Measurements from ENCODE around the gene THBS2. TPM values are rescaled to one million over a fixed set of nuclear protein-coding genes. Genes with fewer than 3 reads are reported as not detected.
A peak's percentile ranks its signal among the peaks of the same experiment; 100 is the strongest.
"Not testable (repeated sequence)": the region's sequence is repeated elsewhere in the genome, so short reads cannot be mapped to it uniquely, and the experiment has no call there.

THBS2 gene
- total RNA-seq, 1 donor from 2014 or later = not detected

DNA sequence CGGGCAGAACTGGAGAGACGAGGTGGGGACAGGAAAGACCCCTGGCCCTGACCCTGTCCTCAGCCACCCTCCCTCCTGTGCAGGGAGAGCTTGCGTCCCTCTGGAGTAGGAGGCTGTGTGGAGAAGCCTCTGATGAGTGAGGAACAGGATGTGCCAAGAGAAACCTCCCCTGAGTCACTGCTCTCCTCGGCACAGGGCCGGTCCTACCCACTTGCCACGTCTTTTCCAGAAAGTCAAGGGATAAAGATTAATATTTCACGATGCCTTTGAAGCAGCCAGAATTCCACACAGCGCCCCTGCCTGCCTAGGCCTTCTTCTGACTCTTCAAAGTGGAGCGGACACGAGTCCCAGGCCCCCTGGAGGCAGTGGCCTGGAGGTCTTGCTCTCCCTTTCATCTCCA lies 34.9 kb upstream of the THBS2 start:
- H3K27ac Mint-ChIP-seq = no peak overlapping the region
- H3K4me1 Mint-ChIP-seq = no peaks in the 10 kb centered on the region
- H3K4me3 Mint-ChIP-seq = no peak overlapping the region
- no peaks in the 10 kb centered on the region for H3K27me3 Mint-ChIP-seq
- no peaks in the 10 kb centered on the region for H3K9me3 Mint-ChIP-seq
- DNase-seq = peak; percentile 32
- intact Hi-C loops (cut with micrococcal nuclease) = no loop called here
- H3K36me3 Mint-ChIP-seq (ENCODE audit: low read depth) = no peaks in the 10 kb centered on the region

DNA sequence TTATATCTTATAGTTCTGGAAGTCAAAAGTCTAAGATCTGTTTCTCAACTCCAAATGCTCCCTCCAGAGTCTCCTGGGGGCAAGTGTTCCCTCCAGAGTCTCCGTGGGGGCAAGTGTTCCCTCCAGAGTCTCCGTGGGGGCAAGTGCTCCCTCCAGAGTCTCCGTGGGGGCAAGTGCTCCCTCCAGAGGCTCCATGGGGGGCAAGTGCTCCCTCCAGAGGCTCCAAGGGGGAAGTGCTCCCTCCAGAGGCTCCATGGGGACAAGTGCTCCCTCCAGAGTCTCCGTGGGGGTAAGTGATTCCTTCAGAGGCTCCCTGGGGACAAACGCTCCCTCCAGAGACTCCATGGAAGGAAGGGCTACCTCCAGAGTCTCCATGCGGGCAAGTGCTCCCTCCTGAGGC lies 34.0 kb upstream of the THBS2 start:
- no peaks in the 10 kb centered on the region for H3K36me3 Mint-ChIP-seq (ENCODE audit: low read depth)
- peak; percentile 45 for DNase-seq
- intact Hi-C loops (cut with micrococcal nuclease) = no loop called here
- no peak overlapping the region for H3K4me3 Mint-ChIP-seq
- no peaks in the 10 kb centered on the region for H3K9me3 Mint-ChIP-seq
- H3K4me1 Mint-ChIP-seq = no peaks in the 10 kb centered on the region
- no peak overlapping the region for H3K27ac Mint-ChIP-seq
- no peaks in the 10 kb centered on the region for H3K27me3 Mint-ChIP-seq

DNA sequence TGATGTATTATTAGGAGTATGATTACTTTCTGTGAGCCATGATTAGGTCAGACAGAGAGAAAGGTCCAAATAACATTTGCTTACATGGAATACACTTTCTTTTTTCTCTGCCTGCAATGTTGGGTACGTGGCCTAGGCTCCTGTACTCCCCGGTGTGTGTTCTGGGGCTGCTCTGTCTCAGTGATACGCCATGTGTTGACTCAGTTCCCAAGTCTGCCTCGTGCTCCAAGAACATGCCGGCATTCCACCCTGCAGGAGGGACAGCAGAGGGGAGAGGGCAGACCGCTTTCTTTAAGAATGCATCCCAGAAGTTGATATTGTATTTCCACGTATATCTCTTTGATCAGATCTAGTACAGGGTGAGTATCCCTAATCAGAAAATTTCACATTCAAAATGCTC lies 33.3 kb upstream of the THBS2 start:
- no peaks in the 10 kb centered on the region for H3K36me3 Mint-ChIP-seq (ENCODE audit: low read depth)
- H3K4me1 Mint-ChIP-seq = no peaks in the 10 kb centered on the region

DNA sequence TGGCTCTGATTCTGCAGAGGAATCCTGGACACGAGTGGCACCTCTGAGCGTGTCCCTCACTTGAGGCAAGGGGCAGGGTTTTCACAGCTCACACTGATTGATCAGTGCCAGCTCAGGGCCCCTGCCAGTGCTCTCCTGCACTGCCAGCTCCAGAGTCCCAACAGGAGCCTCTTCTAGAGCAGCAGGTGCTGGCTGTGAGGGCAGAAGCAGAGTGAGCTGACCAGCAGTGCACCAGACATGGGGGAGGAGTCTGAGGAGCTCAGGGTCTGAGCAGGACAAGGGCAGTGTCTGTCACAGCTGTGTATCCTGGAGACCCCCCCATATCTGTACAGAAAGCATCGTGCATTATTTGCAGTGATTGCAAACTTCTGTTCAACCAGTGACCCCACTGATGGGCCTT lies 31.5 kb upstream of the THBS2 start:
- H3K9me3 Mint-ChIP-seq = no peaks in the 10 kb centered on the region
- no peak overlapping the region for H3K4me3 Mint-ChIP-seq
- no peak for DNase-seq
- H3K36me3 Mint-ChIP-seq (ENCODE audit: low read depth) = no peaks in the 10 kb centered on the region
- no peak overlapping the region for H3K27ac Mint-ChIP-seq
- no peaks in the 10 kb centered on the region for H3K27me3 Mint-ChIP-seq
- intact Hi-C loops (cut with micrococcal nuclease) = no loop called here
- no peaks in the 10 kb centered on the region for H3K4me1 Mint-ChIP-seq

More for the DNA sequence above, 33.3 kb upstream of the THBS2 start:
- Mint-ChIP-seq H3K27ac (no peak overlapping the region), H3K27me3 (no peaks in the 10 kb centered on the region), H3K4me3 (no peak overlapping the region), H3K9me3 (no peaks in the 10 kb centered on the region)
- intact Hi-C loops (cut with micrococcal nuclease) = no loop called here
- DNase-seq = no peak

DNA sequence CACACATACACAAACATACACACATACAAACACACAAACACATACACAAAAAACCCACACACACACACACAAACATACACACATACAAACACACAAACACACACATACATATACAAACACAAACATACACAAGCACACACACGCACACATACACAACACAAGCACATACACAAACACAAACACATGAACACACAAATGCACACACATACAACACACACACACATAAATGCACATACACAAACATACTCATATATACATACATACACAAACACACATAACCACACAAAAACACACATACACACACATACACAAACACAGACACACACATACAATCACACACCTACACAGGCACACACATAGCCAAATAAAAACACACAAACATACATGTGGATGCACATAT lies 30.3 kb upstream of the THBS2 start:
- Mint-ChIP-seq H3K4me1 (no peaks in the 10 kb centered on the region), H3K27ac (no peak overlapping the region), H3K9me3 (no peaks in the 10 kb centered on the region), H3K4me3 (no peak overlapping the region), H3K36me3 (ENCODE audit: low read depth) (no peaks in the 10 kb centered on the region), H3K27me3 (no peaks in the 10 kb centered on the region)
- DNase-seq = no peak
- intact Hi-C loops (cut with micrococcal nuclease) = no loop called here

DNA sequence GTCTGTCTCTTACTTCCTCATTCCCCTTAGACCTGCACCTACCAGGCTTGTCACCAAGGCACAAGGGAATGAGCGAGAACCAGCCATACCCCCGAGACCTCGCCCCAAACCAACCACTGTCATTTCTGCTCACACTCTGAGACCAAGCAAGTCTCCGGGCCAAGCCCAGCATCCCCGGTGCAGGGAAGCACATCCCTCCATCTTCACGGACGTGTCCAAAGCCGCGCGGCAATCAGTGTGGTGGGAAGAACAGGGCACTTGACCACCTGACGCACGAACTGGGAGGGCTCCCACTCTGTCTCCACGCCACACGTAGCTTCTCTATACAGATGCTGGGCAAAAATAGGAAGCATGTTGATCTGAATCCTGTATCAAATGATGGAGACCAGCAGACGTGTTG lies 28.4 kb upstream of the THBS2 start:
- Mint-ChIP-seq H3K36me3 (ENCODE audit: low read depth) (no peaks in the 10 kb centered on the region), H3K4me1 (no peaks in the 10 kb centered on the region), H3K27ac (no peak overlapping the region), H3K9me3 (no peaks in the 10 kb centered on the region), H3K27me3 (no peaks in the 10 kb centered on the region), H3K4me3 (no peak overlapping the region)
- intact Hi-C loops (cut with micrococcal nuclease) = no loop called here
- DNase-seq = peak; percentile 19

DNA sequence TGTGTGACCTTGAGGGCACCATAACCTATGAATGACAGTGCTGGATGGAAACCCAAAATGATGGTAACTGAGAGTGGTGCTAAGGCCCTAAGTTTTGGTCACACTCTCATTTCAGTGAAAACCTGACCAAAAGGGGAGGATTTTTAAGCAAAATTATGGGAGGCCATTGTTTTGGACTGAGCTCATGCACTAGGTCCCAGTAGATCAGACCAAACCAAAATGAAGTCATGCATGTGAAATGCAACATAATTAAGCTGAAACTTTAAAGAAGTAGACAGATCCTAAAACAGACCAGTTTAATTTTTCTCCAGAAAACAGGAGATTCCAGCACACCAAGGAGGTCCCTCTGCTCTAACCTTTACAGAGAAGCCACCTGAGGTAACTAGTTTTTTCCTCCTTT lies 24.0 kb upstream of the THBS2 start:
- Mint-ChIP-seq H3K4me1 (no peaks in the 10 kb centered on the region), H3K36me3 (ENCODE audit: low read depth) (no peaks in the 10 kb centered on the region), H3K9me3 (no peaks in the 10 kb centered on the region), H3K27me3 (no peaks in the 10 kb centered on the region), H3K27ac (no peak overlapping the region), H3K4me3 (no peak overlapping the region)
- no peak for DNase-seq
- intact Hi-C loops (cut with micrococcal nuclease) = no loop called here

DNA sequence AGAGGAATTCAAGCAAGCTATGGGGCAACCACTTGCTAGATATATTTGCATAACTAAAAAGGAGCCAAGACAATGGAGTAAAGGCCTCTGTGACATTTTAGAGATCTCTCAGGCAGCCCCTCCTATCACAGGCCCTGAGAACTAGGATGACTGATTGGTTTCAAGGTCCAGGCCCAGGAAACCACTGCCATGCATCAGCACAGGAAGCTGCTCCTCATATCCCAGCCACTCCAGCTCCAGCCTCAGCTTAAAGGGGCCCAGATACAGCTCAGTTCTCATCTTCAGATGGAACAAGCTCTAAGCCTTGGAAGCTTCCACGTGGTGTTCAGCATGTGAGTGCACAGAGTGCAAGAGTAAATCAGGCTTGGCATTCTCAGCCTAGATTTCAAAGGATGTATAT lies 21.1 kb upstream of the THBS2 start:
- intact Hi-C loops (cut with micrococcal nuclease) = no loop called here
- no peaks in the 10 kb centered on the region for H3K36me3 Mint-ChIP-seq (ENCODE audit: low read depth)

DNA sequence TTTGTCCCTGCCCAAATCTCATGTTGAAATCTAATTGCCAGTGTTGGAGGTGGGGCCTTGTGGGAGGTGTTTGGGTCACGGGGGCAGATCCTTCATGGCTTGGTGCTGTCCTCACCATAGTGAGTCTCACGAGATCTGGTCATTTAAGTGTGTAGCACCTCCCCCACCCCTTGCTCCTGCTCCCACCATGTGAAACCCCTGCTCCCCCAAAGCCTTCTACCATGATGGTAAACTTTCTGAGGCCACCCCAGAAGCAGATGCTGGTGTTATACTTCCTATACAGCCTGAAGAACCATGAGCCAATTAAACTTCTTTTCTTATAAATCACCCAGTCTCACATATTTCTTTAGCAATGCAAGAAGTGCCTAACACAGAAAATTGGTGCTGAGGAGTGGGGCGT lies 19.9 kb upstream of the THBS2 start:
- DNase-seq = no peak
- H3K36me3 Mint-ChIP-seq (ENCODE audit: low read depth) = no peaks in the 10 kb centered on the region
- no peak overlapping the region for H3K27ac Mint-ChIP-seq
- H3K27me3 Mint-ChIP-seq = peaks cover 5% of the 10 kb centered on the region
- H3K9me3 Mint-ChIP-seq = no peaks in the 10 kb centered on the region
- H3K4me1 Mint-ChIP-seq = no peaks in the 10 kb centered on the region
- intact Hi-C loops (cut with micrococcal nuclease) = no loop called here
- H3K4me3 Mint-ChIP-seq = no peak overlapping the region

More for the DNA sequence above, 21.1 kb upstream of the THBS2 start:
- no peak overlapping the region for H3K27ac Mint-ChIP-seq
- no peaks in the 10 kb centered on the region for H3K9me3 Mint-ChIP-seq
- no peak for DNase-seq
- H3K4me1 Mint-ChIP-seq = no peaks in the 10 kb centered on the region
- no peak overlapping the region for H3K4me3 Mint-ChIP-seq
- H3K27me3 Mint-ChIP-seq = peaks cover 5% of the 10 kb centered on the region

DNA sequence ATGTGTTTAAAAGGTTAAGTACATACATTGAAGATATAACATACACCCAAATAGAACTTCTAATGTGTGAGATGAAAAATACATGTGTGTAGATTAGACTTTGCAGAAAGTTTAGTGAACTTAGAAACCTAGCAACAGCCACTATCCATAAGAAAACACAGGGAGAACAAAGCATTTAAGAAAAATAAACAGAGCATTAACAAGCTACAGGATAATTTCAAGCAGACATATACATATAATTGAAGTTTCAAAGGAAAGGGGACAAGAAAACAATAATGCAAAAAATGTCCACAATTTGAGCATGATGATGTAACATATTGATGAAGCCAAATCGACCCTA lies 18.2 kb upstream of the THBS2 start:
- Mint-ChIP-seq H3K4me3 (no peak overlapping the region), H3K4me1 (no peaks in the 10 kb centered on the region)
- intact Hi-C loops (cut with micrococcal nuclease) = no loop called here

DNA sequence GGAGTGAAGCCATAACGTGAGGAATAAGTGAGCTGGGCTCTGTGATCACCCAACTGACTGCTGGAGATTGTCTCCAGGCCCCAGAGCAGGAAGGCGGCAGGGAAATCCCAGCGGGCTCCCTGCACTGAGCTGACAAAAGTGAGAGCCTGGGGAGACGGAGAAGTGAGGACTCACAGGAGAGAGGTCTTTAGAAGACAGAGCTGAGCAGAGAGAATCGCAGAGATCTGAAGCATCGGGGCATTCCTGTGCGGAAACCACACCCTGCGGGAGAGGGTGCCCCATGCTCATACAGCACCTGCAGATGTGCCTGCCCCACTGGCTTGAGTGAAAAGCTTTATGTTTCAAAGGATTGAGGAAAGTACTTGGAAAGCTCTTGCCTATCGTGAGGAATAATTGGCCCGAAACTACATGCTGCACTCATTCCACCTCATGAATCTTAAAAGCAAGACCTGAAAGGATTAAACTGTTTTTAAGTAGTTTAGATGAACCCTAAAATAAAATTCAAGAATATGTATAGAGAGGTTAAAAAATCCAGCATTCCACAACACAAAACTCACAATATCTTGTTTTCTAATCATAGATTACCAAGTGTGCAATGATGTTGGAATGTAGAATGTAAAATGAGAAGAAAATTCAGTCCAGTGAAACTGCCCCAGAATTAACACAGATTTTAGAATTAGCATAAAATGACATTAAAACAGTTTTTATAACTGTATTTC lies 17.7 kb upstream of the THBS2 start:
- Mint-ChIP-seq H3K4me1 (no peaks in the 10 kb centered on the region), H3K4me3 (no peak overlapping the region), H3K9me3 (no peaks in the 10 kb centered on the region), H3K36me3 (ENCODE audit: low read depth) (no peaks in the 10 kb centered on the region), H3K27me3 (peaks cover 5% of the 10 kb centered on the region), H3K27ac (no peak overlapping the region)
- DNase-seq = no peak
- intact Hi-C loops (cut with micrococcal nuclease) = no loop called here

More for the DNA sequence above, 18.2 kb upstream of the THBS2 start:
- Mint-ChIP-seq H3K36me3 (ENCODE audit: low read depth) (no peaks in the 10 kb centered on the region), H3K9me3 (no peaks in the 10 kb centered on the region), H3K27ac (no peak overlapping the region), H3K27me3 (peaks cover 5% of the 10 kb centered on the region)
- DNase-seq = no peak

DNA sequence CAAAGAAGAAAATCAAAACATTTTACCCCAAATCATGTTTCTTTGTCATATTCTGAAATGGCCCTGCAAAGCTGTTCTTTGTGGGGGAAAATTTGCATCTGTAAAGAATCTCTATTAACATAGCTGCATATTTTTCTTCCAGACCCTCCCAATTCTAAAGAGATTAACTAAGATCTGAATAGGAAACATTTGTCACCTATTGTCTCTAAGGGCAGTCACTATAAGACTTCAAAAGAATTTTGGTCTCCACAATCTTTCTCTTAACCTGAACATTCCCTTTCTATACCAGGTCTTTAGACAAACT lies 16.4 kb upstream of the THBS2 start:
- DNase-seq; H3K27ac Mint-ChIP-seq; intact Hi-C loops (cut with micrococcal nuclease); H3K27me3 Mint-ChIP-seq; H3K4me1 Mint-ChIP-seq; H3K4me3 Mint-ChIP-seq; H3K36me3 Mint-ChIP-seq (ENCODE audit: low read depth); H3K9me3 Mint-ChIP-seq: not testable (repeated sequence)

DNA sequence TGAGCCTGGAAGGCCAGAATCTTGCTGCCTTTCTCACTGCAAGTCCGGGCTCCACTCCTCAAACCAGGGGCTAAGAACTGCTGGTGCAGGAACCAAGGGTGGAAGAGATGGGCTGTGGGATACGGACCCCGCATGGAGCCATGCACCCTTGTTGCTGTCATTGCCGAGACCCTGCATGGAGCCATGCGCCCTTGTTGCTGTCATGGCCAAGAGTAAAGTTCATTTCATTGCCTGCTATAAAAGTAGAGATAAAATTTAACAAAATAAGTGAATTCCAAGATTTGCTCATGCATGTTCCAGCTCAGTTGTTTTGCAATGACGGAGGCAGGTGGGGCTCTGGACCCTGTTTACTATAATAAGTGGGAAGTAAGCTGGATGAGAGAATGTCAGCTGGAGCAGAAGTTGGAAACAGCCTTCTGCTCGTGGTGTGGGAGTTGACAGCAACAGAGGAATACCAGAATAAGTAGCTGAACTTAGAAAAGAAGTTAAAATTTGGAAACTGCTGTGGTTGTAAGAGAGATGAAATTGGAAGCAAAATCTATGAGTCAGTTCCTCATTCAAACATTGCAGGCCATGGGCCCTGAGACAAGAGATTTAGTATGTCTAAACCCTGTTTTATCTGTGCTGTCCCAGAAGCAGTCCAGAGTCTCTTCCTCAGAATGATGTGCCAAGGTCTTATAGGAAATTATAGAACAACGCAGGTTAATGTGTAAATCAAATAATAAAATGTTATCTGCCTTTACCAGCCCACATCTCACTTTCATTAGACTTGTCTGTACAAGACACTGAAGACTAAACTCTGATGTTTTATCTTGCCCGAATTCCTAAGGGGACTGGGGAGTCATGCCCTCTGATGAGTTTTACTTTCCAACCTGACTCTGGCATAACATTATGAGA lies 15.8 kb upstream of the THBS2 start:
- DNase-seq = no peak
- H3K4me1 Mint-ChIP-seq = no peaks in the 10 kb centered on the region
- H3K36me3 Mint-ChIP-seq (ENCODE audit: low read depth) = no peaks in the 10 kb centered on the region
- peaks cover 5% of the 10 kb centered on the region for H3K27me3 Mint-ChIP-seq
- H3K9me3 Mint-ChIP-seq = no peaks in the 10 kb centered on the region
- no peak overlapping the region for H3K27ac Mint-ChIP-seq
- intact Hi-C loops (cut with micrococcal nuclease) = no loop called here
- no peak overlapping the region for H3K4me3 Mint-ChIP-seq

DNA sequence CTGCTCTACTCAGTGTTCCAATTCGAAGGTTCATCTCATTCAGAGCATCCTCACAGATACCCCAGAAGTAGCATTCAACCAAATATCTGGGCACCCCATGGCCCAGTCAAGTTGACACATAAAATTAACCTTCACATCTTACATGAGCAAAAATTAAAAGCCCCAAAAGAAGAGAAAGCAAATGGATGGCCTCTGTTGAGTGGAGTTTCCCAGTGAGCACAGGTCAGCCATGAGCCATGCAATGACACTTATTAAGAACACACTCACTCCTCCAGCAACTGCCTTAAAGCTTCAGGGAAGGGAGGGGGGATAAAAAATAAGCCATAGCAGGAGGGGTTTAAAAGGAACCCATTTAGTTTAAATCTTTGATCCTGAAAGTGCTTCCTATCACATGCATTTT lies 14.6 kb upstream of the THBS2 start:
- Mint-ChIP-seq H3K4me3 (no peak overlapping the region), H3K27ac (no peak overlapping the region), H3K27me3 (peaks cover 5% of the 10 kb centered on the region), H3K9me3 (no peaks in the 10 kb centered on the region), H3K4me1 (no peaks in the 10 kb centered on the region), H3K36me3 (ENCODE audit: low read depth) (no peaks in the 10 kb centered on the region)
- intact Hi-C loops (cut with micrococcal nuclease) = no loop called here
- DNase-seq = no peak
